HepG2 (cell line): ENCODE data around the gene KIAA0319L. TPM values are rescaled to one million over a fixed set of nuclear protein-coding genes. Genes with fewer than 3 reads are reported as not detected.
A peak's percentile ranks its signal among the peaks of the same experiment; 100 is the strongest.

Experiments
- ATAC-seq: fragments of 200-7000 bp; cut with Tn5 transposase; 3 replicates; pipeline ENCODE4 v1.9.1; 2020; ENCODE audit warnings: mild to moderate bottlenecking, moderate library complexity
- BruUV-seq: library from RNA; stranded (reverse); fragments of 400-500 nt; replicated peaks from 2 replicates; lab custom pipeline; 2021; lab: Mats Ljungman, UMichigan
- CTCF ChIA-PET: fragments of 300-600 bp; formaldehyde crosslinking; extraction: SDS; loops from one replicate; lab custom pipeline; 2021; ENCODE audit warnings: low total read pairs, inconsistent platforms, low intra/inter-chr PET ratio; lab: Yijun Ruan, JAX
- POLR2A ChIA-PET: fragments of 350-600 bp; sonication (Branson Sonifier 250); formaldehyde crosslinking; loops from one replicate; lab custom pipeline; 2020; ENCODE audit warnings: antibody characterized with exemption, inconsistent platforms; lab: Yijun Ruan, JAX
- DNase-seq: peaks from one replicate; pipeline ENCODE4 v3.0.0-alpha.2; 2015; ENCODE audit warnings: low spot score
- FAIRE-seq: peaks from 3 replicates; lab custom pipeline; 2011; peaks lifted over from hg19 to GRCh38; lab: Jason Lieb, UNC
- H2AFZ ChIP-seq: one replicate; pipeline ENCODE4 v1.6.1; 2011; ENCODE audit warnings: low read length, inconsistent platforms
- H3K27ac ChIP-seq: fragments of 300-600 bp; 3 replicates; pipeline ENCODE4 v1.8.0; 2011; ENCODE audit warnings: mixed run types, mild to moderate bottlenecking, mixed read lengths, low read length, inconsistent platforms; ENCODE audit not compliant: insufficient read depth; ENCODE audit errors: extremely low read length
- H3K27me3 ChIP-seq, 2 experiments: fragments of 200-600 bp in 1 of 2; 2 replicates in 1 of 2; 3 replicates in 1 of 2; pipeline versions ENCODE4 v1.6.0 to v1.8.0; 2011; ENCODE audit warnings: low read length in 2 of 2, mild to moderate bottlenecking in 2 of 2, moderate library complexity in 2 of 2, inconsistent platforms in 1 of 2; ENCODE audit not compliant: insufficient read depth in 2 of 2, control insufficient read depth in 1 of 2
- H3K36me3 ChIP-seq, 2 experiments: fragments of 200-600 bp in 1 of 2; replicated peaks in 1 of 2; 2 replicates in 1 of 2; 3 replicates in 1 of 2; pipeline versions ENCODE4 v1.5.1 to v1.8.0; 2011; ENCODE audit warnings: low read length in 2 of 2, inconsistent platforms in 1 of 2; ENCODE audit not compliant: insufficient read depth in 2 of 2, control insufficient read depth in 1 of 2
- H3K4me1 ChIP-seq: 2 replicates; pipeline ENCODE4 v1.5.1; 2012; ENCODE audit warnings: low read length, inconsistent platforms; ENCODE audit not compliant: insufficient read depth
- H3K4me2 ChIP-seq: 2 replicates; pipeline ENCODE4 v1.6.0; 2011; ENCODE audit warnings: low read depth, low read length, inconsistent platforms
- H3K4me3 ChIP-seq, 3 experiments: fragments of 200-600 bp in 1 of 3; sonication (generic), shearing (Covaris generic) in 1 of 3; replicated peaks in 1 of 3; 2 replicates each; pipeline ENCODE4 v1.5.1; 2011 to 2016; ENCODE audit warnings: low read length in 3 of 3, inconsistent platforms in 2 of 3, low read depth in 2 of 3, mild to moderate bottlenecking in 2 of 3, control low read depth in 1 of 3, mixed read lengths in 1 of 3; ENCODE audit not compliant: insufficient read depth in 1 of 3
- H3K79me2 ChIP-seq: one replicate; pipeline ENCODE4 v1.6.1; 2011; ENCODE audit warnings: low read length, inconsistent platforms; ENCODE audit not compliant: insufficient read depth
- H3K9ac ChIP-seq: 2 replicates; pipeline ENCODE4 v1.6.0; 2011; ENCODE audit warnings: mild to moderate bottlenecking, low read depth, low read length, inconsistent platforms; ENCODE audit not compliant: insufficient read depth
- H3K9me3 ChIP-seq: 2 replicates; pipeline ENCODE4 v1.5.1; 2012; ENCODE audit warnings: mild to moderate bottlenecking, low read length
- H4K20me1 ChIP-seq: 2 replicates; pipeline ENCODE4 v1.6.0; 2011; ENCODE audit warnings: inconsistent platforms, mild to moderate bottlenecking, low read length, moderate library complexity; ENCODE audit not compliant: insufficient read depth
- CBFB ChIP-seq: sonication (generic); formaldehyde crosslinking; IDR thresholded peaks from 2 replicates; pipeline ENCODE4 v1.4.0; 2020; ENCODE audit warnings: missing genetic modification reagents
- CEBPB ChIP-seq: IDR thresholded peaks from 2 replicates; pipeline ENCODE4 v1.6.1; 2011; ENCODE audit warnings: low read depth, low read length, improper control_type of control experiment, borderline replicate concordance
- CEBPG ChIP-seq: IDR thresholded peaks from 2 replicates; pipeline ENCODE4 v1.6.1; 2016
- ISX ChIP-seq: sonication (generic); formaldehyde crosslinking; conservative IDR thresholded peaks from 2 replicates; pipeline ENCODE4 v1.5.0; 2020; ENCODE audit warnings: missing genetic modification reagents
- RBM22 ChIP-seq: fragments of 200-400 bp; formaldehyde crosslinking; optimal IDR thresholded peaks from 2 replicates; pipeline ENCODE3; 2017; ENCODE audit warnings: mild to moderate bottlenecking, low read length, moderate library complexity
- SNAPC2 ChIP-seq: sonication (generic); formaldehyde crosslinking; IDR thresholded peaks from 2 replicates; pipeline ENCODE4 v1.8.1; 2022; ENCODE audit warnings: mild to moderate bottlenecking, missing genetic modification reagents
- SYNCRIP ChIP-seq: fragments of 200-400 bp; formaldehyde crosslinking; IDR thresholded peaks from 2 replicates; pipeline ENCODE4 v1.6.1; 2018; ENCODE audit warnings: mild to moderate bottlenecking, low read depth, low read length; ENCODE audit not compliant: insufficient read depth
- TBX2 ChIP-seq: sonication (generic); formaldehyde crosslinking; IDR thresholded peaks from 2 replicates; pipeline ENCODE4 v1.5.0; 2020; ENCODE audit warnings: missing genetic modification reagents, mild to moderate bottlenecking, borderline replicate concordance
- YY1 ChIP-seq: IDR thresholded peaks from 2 replicates; pipeline ENCODE4 v1.6.1; 2011; ENCODE audit warnings: low read length, low read depth, moderate library complexity, mild to moderate bottlenecking; ENCODE audit not compliant: insufficient read depth, insufficient replicate concordance
- ZIK1 ChIP-seq: sonication (generic); formaldehyde crosslinking; IDR thresholded peaks from 2 replicates; pipeline ENCODE4 v1.5.0; 2020; ENCODE audit warnings: mild to moderate bottlenecking, low read depth, missing genetic modification reagents, borderline replicate concordance
- ZNF441 ChIP-seq: sonication (generic); formaldehyde crosslinking; IDR thresholded peaks from 2 replicates; pipeline ENCODE4 v1.7.0; 2021; ENCODE audit warnings: missing genetic modification reagents, borderline replicate concordance
- ZNF652 ChIP-seq: IDR thresholded peaks from 2 replicates; pipeline ENCODE4 v1.6.1; 2016; ENCODE audit warnings: low read depth, borderline replicate concordance
- ZNF749 ChIP-seq: sonication (generic); formaldehyde crosslinking; IDR thresholded peaks from 2 replicates; pipeline ENCODE4 v1.8.0; 2022; ENCODE audit warnings: mild to moderate bottlenecking, missing genetic modification reagents, moderate library complexity, borderline replicate concordance
- WGBS: methylation state at CpG from one replicate; pipeline ENCODE4 v1.1.6; 2017; ENCODE audit warnings: low lambda C conversion rate; 5-methylcytosine and 5-hydroxymethylcytosine counted together
- in situ Hi-C: cut with HindIII; loops from 2 replicates; pipeline ENCODE4 v1.10.0; 2017; ENCODE audit warnings: low pct_unique_long_range_greater_than_20kb; ENCODE audit not compliant: extremely low pct_ligation_motif_present
- intact Hi-C: fragments of 100-400 bp; cut with micrococcal nuclease; formaldehyde crosslinking; loops from one replicate; pipeline ENCODE4 v1.10.0; 2022; ENCODE audit not compliant: unreplicated experiment
- polyA plus RNA-seq, 8 experiments: library from polyadenylated mRNA; depleted of rRNA in 3 of 8; stranded (reverse) in 7 of 8; unstranded in 1 of 8; fragments of >200 nt; fragmentation: Illumina TruSeq in 4 of 8; extraction: Trizol in 4 of 8; gene quantifications; 2 replicates each; pipeline versions ENCODE4 v1.2.1 to v1.2.3, GENCODE V29; 2011 to 2016; ENCODE audit warnings: low read depth in 4 of 8, missing spikeins in 1 of 8, mixed read lengths in 1 of 8; ENCODE audit not compliant: insufficient read depth in 1 of 8
- total RNA-seq, 5 experiments: library from RNA; depleted of rRNA; stranded (reverse); fragments of >200 nt; fragmentation: Illumina TruSeq; extraction: Trizol; gene quantifications; 2 replicates each; pipeline ENCODE4 v1.2.3, GENCODE V29; 2016; ENCODE audit warnings: low read depth in 1 of 5
- TF ChIP-seq, protein P1 (sequence below): sonication (generic); formaldehyde crosslinking; IDR thresholded peaks from 2 replicates; pipeline ENCODE4 v1.5.0; 2020; ENCODE audit warnings: mild to moderate bottlenecking, missing genetic modification reagents

Gene KIAA0319L
- total and polyA plus RNA-seq, 2 of the 13 experiments (the other 11 are each of a cell fraction or from before 2014, with no cell fraction given) = 33.4 to 82.6 TPM

- 100% methylated on average over 1 of the region's 4 CpGs for WGBS
- ChIA-PET POLR2A (no interaction called here), CTCF (no interaction called here)
- H4K20me1 ChIP-seq = no peaks in the 10 kb centered on the region
- DNase-seq (no peak), ATAC-seq (no peak), FAIRE-seq (no peak)
- no peaks in the 10 kb centered on the region for H3K79me2 ChIP-seq
- no peak for TF ChIP-seq ZNF749 (CRISPR knock-in tag)
- TF ChIP-seq ZIK1 = no peak
- TF ChIP-seq ZNF441 = no peak
- no peak for TF ChIP-seq ZNF652 (CRISPR knock-in tag)
- TF ChIP-seq SNAPC2 (CRISPR knock-in tag) = no peak
- no peak overlapping the region for H3K27ac ChIP-seq
- no peak overlapping the region for H3K4me2 ChIP-seq
- H3K36me3 ChIP-seq = peaks cover 0 to 4% of the 10 kb centered on the region in 2 experiments; a peak in 2 of 5 replicates
- no peaks in the 10 kb centered on the region for H3K27me3 ChIP-seq
- no peak overlapping the region for H3K9ac ChIP-seq
- H3K4me1 ChIP-seq = no peaks in the 10 kb centered on the region
- no peak overlapping the region for H2AFZ ChIP-seq
- no TSS peak for BruUV-seq
- in situ Hi-C loops = no loop called here
- H3K4me3 ChIP-seq = no peak overlapping the region
- no peaks in the 10 kb centered on the region for H3K9me3 ChIP-seq
- intact Hi-C loops = no loop called here
Observed at GRCh38 chr1:35499231-35499630, 58.0 kb downstream of the KIAA0319L start.

DNA sequence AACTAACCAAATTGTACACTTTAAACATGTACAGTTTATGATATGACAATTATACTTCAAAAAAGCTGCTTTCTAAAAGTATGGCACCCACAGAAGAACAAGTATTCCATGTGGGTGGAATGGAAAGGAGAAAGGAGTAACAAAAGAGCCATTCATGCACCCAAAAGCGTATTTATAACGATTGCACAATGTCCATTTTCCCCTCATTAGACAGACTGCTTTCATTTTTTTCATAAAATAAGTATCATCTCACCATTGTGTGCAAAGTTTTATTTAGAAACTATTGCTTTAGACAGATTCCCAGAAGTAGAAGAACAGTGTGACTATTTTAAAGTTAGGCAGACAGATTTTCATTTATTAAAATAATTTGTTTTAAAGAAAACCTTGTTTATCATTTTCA, 59.6 kb downstream of the KIAA0319L start:
- H4K20me1 ChIP-seq = no peaks in the 10 kb centered on the region
- ATAC-seq (no peak), FAIRE-seq (no peak), DNase-seq (no peak)
- no peak overlapping the region for H3K4me2 ChIP-seq
- no peaks in the 10 kb centered on the region for H3K79me2 ChIP-seq
- CTCF ChIA-PET = no interaction called here
- peaks cover 3% of the 10 kb centered on the region; the same call in 1 of the 2 replicates for H3K9me3 ChIP-seq
- H3K27me3 ChIP-seq = no peaks in the 10 kb centered on the region
- 94% methylated on average over 2 of the region's 2 CpGs for WGBS
- no peak overlapping the region for H3K9ac ChIP-seq
- in situ Hi-C loops (no loop called here), intact Hi-C loops (no loop called here)
- no peaks in the 10 kb centered on the region for H3K4me1 ChIP-seq
- no peak overlapping the region for H2AFZ ChIP-seq
- no peak overlapping the region for H3K4me3 ChIP-seq
- H3K27ac ChIP-seq = no peak overlapping the region
- H3K36me3 ChIP-seq = peaks cover 0 to 4% of the 10 kb centered on the region in 2 experiments; a peak in 2 of 5 replicates
- no TSS peak for BruUV-seq
- POLR2A ChIA-PET = no interaction called here
- TF ChIP-seq ISX (CRISPR knock-in tag) (no peak), CBFB (CRISPR knock-in tag) (no peak), SYNCRIP (no peak), YY1 (no peak), TBX2 (CRISPR knock-in tag) (no peak), CEBPB (peak; percentile 53), CEBPG (CRISPR knock-in tag) (0 out of 2 replicates have a peak, but pooled peaks have one; percentile 29), RBM22 (no peak)
- TF ChIP-seq, protein P1, sequence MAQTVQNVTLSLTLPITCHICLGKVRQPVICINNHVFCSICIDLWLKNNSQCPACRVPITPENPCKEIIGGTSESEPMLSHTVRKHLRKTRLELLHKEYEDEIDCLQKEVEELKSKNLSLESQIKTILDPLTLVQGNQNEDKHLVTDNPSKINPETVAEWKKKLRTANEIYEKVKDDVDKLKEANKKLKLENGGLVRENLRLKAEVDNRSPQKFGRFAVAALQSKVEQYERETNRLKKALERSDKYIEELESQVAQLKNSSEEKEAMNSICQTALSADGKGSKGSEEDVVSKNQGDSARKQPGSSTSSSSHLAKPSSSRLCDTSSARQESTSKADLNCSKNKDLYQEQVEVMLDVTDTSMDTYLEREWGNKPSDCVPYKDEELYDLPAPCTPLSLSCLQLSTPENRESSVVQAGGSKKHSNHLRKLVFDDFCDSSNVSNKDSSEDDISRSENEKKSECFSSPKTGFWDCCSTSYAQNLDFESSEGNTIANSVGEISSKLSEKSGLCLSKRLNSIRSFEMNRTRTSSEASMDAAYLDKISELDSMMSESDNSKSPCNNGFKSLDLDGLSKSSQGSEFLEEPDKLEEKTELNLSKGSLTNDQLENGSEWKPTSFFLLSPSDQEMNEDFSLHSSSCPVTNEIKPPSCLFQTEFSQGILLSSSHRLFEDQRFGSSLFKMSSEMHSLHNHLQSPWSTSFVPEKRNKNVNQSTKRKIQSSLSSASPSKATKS = no peak
